Measurements from ENCODE around the gene SLIT3.
A peak's percentile ranks its signal among the peaks of the same experiment; 100 is the strongest.
"Not testable (repeated sequence)": the region's sequence is repeated elsewhere in the genome, so short reads cannot be mapped to it uniquely, and the experiment has no call there.

The SLIT3 gene

GRCh38 chr5:168654211-168654721 is 646.7 kb downstream of the SLIT3 start:
- peak in 1 of 3 experiments; percentile 58 for DNase-seq

DNA sequence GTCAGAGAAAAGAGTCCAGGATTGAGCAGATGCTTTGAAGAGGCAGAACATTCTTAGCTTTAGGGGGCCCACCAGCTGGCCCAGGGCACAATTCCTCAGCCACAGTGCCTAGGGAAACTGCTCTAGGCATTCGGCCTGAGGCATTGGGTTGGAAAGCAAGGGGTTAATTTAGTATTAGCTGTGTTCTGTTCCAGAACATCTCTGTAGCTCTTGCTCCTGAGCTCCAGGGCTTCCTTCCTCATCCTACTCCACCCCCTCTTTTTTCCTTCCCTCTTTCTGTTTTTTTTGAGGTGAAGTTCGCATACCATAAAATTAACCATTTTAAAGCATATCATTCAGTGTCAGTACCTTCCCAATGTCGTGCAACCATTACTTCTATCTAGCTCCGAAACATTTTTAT is 647.3 kb downstream of the SLIT3 start:
- no peak for DNase-seq

GRCh38 chr5:168651648-168652047 is 649.3 kb downstream of the SLIT3 start:
- DNase-seq: no peak

DNA sequence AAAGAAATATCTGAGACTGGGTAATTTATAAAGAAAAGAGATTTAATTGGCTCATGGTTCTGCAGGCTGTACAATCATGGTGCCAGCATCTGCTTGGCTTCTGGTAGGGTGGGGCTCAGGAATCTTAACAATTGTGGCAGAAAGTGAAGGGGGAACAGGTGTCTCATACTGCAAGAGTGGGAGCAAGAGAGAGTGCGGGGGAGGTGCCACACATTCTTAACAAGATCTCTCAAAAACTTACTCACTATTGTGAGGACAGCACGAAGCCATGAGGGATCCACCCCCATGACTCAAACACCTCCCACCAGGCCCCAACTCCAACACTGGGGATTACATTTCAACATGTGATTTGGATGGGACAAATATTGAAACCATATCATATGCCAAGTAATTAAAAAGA is 651.6 kb downstream of the SLIT3 start:
- no peak for DNase-seq

- no peak for DNase-seq
Observed at GRCh38 chr5:168648576-168648975, 652.4 kb downstream of the SLIT3 start.

- no peak for DNase-seq
Observed at GRCh38 chr5:168648016-168648415, 652.9 kb downstream of the SLIT3 start.

- no peak for DNase-seq
Observed at GRCh38 chr5:168647083-168647482, 653.9 kb downstream of the SLIT3 start.

DNA sequence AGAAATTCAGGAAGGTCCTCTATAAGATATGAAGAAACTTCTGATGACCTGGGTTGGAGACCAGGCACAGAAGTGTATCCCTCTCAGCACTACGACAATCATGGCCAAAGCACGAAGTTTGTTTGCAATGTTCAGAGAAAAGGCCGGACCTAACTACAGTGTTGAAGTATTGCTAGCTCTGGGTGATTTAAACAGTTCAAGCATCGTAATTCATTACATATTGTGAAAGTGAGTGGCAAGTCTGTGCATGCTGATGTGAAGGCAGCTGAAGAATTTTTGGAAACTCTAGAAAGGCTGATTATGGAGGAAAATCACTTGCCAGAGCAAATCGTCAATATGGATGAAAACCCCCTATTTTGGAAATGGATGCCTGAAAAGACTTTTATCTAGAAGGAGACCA is 654.6 kb downstream of the SLIT3 start:
- no peak for DNase-seq

- DNase-seq: no peak
Observed at GRCh38 chr5:168645195-168645594, 655.7 kb downstream of the SLIT3 start.

- no peak for DNase-seq
Observed at GRCh38 chr5:168642019-168642418, 658.9 kb downstream of the SLIT3 start.

DNA sequence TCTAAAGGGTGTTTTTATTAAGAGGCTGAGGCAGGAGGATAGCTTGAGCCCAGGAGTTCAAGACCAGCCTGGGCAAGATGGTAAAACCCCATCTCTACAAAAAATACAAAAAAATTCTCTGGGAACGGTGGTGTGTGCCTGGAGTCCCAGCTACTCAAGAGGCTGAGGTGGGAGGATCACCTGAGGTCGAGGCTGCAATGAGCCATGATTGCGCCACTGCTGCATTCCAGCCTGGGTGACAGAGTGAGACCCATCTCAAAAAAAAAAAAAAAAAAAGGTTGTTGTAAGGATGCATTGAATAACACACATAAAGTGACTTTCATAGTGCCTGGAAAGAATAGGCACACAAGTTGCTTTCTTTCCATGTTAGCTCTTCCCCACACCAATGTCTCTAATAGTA is 662.1 kb downstream of the SLIT3 start:
- not testable (repeated sequence) for DNase-seq

GRCh38 chr5:168637793-168638192 is 663.1 kb downstream of the SLIT3 start:
- no peak for DNase-seq

DNA sequence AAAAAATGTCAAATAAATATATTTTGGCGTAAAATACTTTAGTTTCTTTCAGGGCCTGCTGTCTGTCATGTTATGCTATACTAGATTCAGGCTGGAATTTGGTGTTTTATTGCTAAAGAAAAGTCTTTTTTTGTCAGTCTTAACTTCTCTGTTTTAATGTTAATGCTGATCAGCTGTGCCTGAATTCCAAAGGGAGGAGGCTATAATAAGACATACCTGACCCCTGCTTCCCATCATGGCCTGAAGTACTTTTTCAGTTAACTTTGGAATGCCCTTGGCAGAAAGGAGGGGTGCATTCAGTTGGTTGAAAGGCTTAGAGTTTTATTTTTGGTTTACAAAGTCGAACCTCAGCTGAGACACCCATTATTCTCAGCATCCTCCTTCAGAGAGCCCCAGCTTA is 663.7 kb downstream of the SLIT3 start:
- DNase-seq: no peak

GRCh38 chr5:168630958-168631357 is 670.0 kb downstream of the SLIT3 start:
- not testable (repeated sequence) for DNase-seq

- DNase-seq: no peak
Observed at GRCh38 chr5:168624850-168625364, 676.0 kb downstream of the SLIT3 start.

GRCh38 chr5:168620807-168621206 is 680.1 kb downstream of the SLIT3 start:
- DNase-seq: no peak

DNA sequence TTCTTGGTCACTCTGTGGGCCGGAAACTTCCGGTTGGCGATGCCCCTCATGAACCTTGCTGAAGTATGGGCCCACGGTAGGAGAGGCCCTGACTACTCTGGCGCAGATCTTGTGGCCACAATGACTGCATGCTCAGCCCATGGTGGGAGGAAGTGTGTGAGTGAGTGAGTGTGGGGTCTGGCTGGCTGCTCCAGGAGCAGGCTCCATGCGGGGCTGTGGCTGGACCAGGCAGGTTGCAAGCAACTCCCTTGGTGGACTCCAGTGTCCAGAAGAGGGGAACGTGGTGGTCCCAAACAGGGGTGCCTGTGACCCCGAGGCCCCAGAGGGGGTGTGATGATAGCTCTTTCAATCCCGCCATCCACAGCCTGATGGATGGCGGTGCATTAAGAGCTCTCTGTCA is 686.3 kb downstream of the SLIT3 start:
- no peak for DNase-seq

DNA sequence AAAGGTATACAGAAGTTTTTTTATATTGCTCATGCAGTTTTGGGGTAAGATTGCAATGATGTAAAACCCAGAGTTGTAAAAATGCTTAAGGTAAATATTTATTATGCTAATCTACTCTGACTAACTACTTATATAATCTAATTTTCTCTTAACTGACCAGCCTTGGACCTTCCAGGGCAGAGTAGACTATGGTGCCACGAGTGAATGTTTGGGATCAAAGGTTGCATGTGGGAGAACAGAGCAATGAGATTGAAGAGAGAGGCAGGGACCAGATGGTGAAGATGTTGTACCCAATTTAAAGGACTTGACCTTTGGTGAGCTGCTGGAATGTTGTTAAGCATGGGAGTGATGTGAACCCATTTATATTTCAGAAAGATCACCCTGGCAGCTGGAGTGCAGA is 686.9 kb downstream of the SLIT3 start:
- no peak for DNase-seq

DNA sequence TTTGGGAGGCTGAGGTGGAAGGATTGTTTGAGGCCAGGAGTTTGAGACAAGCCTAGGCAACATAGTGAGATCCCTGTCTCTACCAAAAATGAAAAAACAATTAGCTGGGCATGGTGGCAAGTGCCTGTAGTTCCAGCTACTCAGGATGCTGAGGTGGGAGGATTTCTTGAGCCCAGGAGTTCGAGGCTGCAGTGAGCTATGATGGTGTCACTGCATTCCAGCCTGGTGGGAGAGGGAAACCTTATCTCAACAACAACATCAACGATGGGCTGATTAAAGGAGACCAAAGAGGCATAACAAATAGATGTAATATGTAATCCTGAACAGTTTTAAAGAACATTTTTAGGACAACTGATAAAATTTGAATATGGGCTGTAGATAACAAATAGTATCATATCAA is 687.5 kb downstream of the SLIT3 start:
- DNase-seq: no peak

GRCh38 chr5:168612996-168613395 is 687.9 kb downstream of the SLIT3 start:
- no peak for DNase-seq

GRCh38 chr5:168612123-168612522 is 688.8 kb downstream of the SLIT3 start:
- no peak for DNase-seq
